22Rv1 (cell line): ENCODE measurements around the gene ALDH1A3.

Experiments
- H3K27ac ChIP-seq: fragments of 450-650 bp; 2 replicates; pipeline ENCODE4 v1.5.1; 2017
- CTCF ChIP-seq: fragments of 450-650 bp; IDR thresholded peaks from 2 replicates; pipeline ENCODE4 v1.5.1; 2017; ENCODE audit warnings: mild to moderate bottlenecking
- ZFX ChIP-seq: fragments of 450-650 bp; IDR thresholded peaks from 2 replicates; pipeline ENCODE4 v1.6.1; 2017; ENCODE audit warnings: antibody characterized with exemption, borderline replicate concordance

ALDH1A3 gene

GRCh38 chr15:100926971-100927756, 47.5 kb downstream of the ALDH1A3 start:
- no peak overlapping the region for H3K27ac ChIP-seq
- TF ChIP-seq CTCF (no peak), ZFX (no peak)

- no peak for TF ChIP-seq ZFX
- no peak for TF ChIP-seq CTCF
- H3K27ac ChIP-seq, result no peak overlapping the region
These were observed 49.1 kb downstream of the ALDH1A3 start for GRCh38 chr15:100928632-100929280.

GRCh38 chr15:100929641-100930042, 50.0 kb downstream of the ALDH1A3 start:
- H3K27ac ChIP-seq, result no peak overlapping the region
- TF ChIP-seq CTCF (no peak), ZFX (no peak)

- TF ChIP-seq CTCF (no peak), ZFX (no peak)
- H3K27ac ChIP-seq, result no peak overlapping the region
These were observed 50.7 kb downstream of the ALDH1A3 start for GRCh38 chr15:100930306-100930848.

GRCh38 chr15:100931143-100931890, 51.7 kb downstream of the ALDH1A3 start:
- TF ChIP-seq CTCF, result no peak
- TF ChIP-seq ZFX, result no peak
- H3K27ac ChIP-seq, result no peak overlapping the region

GRCh38 chr15:100932676-100933348, 53.2 kb downstream of the ALDH1A3 start:
- no peak for TF ChIP-seq CTCF
- no peak for TF ChIP-seq ZFX
- H3K27ac ChIP-seq, result no peak overlapping the region
